MM.1S (cell line): ENCODE data around the gene CCDC171.

Source experiments
- EZH2 ChIP-seq: fragments of 300-600 bp; sonication (generic); optimal IDR thresholded peaks from 2 replicates; pipeline ENCODE3; 2017; ENCODE audit warnings: low read depth, mild to moderate bottlenecking, antibody characterized with exemption, low read length, mixed read lengths
- EZH2phosphoT487 ChIP-seq: fragments of 300-600 bp; sonication (generic); IDR thresholded peaks from 2 replicates; pipeline ENCODE4 v1.6.1; 2018; ENCODE audit warnings: antibody characterized with exemption, low read length
- TF ChIP-seq, protein P1 (sequence below): fragments of 300-600 bp; sonication (generic); IDR thresholded peaks from 2 replicates; pipeline ENCODE4 v1.5.1; 2016; ENCODE audit warnings: antibody characterized with exemption, low read length, mixed read lengths

DNA sequence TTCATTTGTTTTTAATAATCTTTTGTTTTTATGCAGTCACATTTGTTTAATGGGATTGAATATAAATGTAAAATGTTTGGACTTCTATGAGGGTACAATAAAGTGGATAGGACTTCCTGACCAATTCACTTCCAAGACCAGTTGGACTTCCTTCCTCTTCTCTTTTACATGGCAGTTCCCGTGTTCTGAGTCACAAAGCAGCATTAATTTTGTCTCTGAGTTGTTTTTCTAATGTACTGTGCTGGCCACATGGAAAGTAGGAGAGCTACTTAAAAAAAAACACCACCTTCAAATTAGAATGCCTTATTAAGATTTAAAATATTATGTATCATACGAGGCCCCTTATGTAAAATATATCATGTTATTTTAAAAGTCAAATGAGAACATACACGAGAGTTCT lies 87.3 kb downstream of the CCDC171 start:
- TF ChIP-seq, protein P1, sequence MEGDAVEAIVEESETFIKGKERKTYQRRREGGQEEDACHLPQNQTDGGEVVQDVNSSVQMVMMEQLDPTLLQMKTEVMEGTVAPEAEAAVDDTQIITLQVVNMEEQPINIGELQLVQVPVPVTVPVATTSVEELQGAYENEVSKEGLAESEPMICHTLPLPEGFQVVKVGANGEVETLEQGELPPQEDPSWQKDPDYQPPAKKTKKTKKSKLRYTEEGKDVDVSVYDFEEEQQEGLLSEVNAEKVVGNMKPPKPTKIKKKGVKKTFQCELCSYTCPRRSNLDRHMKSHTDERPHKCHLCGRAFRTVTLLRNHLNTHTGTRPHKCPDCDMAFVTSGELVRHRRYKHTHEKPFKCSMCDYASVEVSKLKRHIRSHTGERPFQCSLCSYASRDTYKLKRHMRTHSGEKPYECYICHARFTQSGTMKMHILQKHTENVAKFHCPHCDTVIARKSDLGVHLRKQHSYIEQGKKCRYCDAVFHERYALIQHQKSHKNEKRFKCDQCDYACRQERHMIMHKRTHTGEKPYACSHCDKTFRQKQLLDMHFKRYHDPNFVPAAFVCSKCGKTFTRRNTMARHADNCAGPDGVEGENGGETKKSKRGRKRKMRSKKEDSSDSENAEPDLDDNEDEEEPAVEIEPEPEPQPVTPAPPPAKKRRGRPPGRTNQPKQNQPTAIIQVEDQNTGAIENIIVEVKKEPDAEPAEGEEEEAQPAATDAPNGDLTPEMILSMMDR, result no peak
- TF ChIP-seq EZH2 (no peak), EZH2phosphoT487 (no peak)
